GM12874 (cell line): ENCODE results near the gene ROR1.

Experiments used
- CTCF ChIP-seq: IDR thresholded peaks from 2 replicates; pipeline ENCODE4 v1.5.1; 2011; ENCODE audit warnings: low read depth, mild to moderate bottlenecking, control low read depth, low read length, moderate library complexity; ENCODE audit not compliant: insufficient read depth

The ROR1 gene

GRCh38 chr1:63836374-63836773 lies 62.6 kb downstream of the ROR1 start:
- TF ChIP-seq CTCF, result no peak

GRCh38 chr1:63836830-63837229 lies 63.0 kb downstream of the ROR1 start:
- TF ChIP-seq CTCF, result no peak

GRCh38 chr1:63843010-63843409 lies 69.2 kb downstream of the ROR1 start:
- no peak for TF ChIP-seq CTCF

- no peak for TF ChIP-seq CTCF
Measured at GRCh38 chr1:63843884-63844283, 70.1 kb downstream of the ROR1 start.

GRCh38 chr1:63845346-63845745 lies 71.5 kb downstream of the ROR1 start:
- no peak for TF ChIP-seq CTCF

- no peak for TF ChIP-seq CTCF
Measured at GRCh38 chr1:63847308-63847910, 73.6 kb downstream of the ROR1 start.

GRCh38 chr1:63848733-63849132 lies 74.9 kb downstream of the ROR1 start:
- TF ChIP-seq CTCF, result no peak
